Lower leg skin (tissue), 4 donors: Measurements from ENCODE around the gene ZBTB16. TPM values are rescaled to one million over a fixed set of nuclear protein-coding genes. Genes with fewer than 3 reads are reported as not detected.

Source experiments
- DNase-seq, 2 donors: peaks; one replicate each; pipeline ENCODE4 v3.0.0-alpha.2; 2019; ENCODE audit warnings: low spot score in 2 of 2
- H3K4me3 ChIP-seq: fragments of 200-600 bp; sonication (generic); 2 replicates; pipeline ENCODE4 v1.5.1; 2017; ENCODE audit warnings: mild to moderate bottlenecking, low read depth; ENCODE audit not compliant: poor library complexity, severe bottlenecking
- POLR2A ChIP-seq, 2 donors: fragments of 450-650 bp; IDR thresholded peaks; one replicate each; pipeline ENCODE4 v1.6.1; 2016 to 2017; ENCODE audit warnings: antibody characterized with exemption in 2 of 2, mild to moderate bottlenecking in 1 of 2, moderate library complexity in 1 of 2
- WGBS, 2 donors: methylation state at CpG; one replicate each; pipeline ENCODE4 v1.1.5; 2018; 5-methylcytosine and 5-hydroxymethylcytosine counted together
- intact Hi-C: fragments of 100-400 bp; cut with DNase I; formaldehyde crosslinking; loops from one replicate; pipeline ENCODE4 v1.15.0; 2023; ENCODE audit warnings: low total_unique reads
- total RNA-seq, 4 donors: library from RNA; depleted of rRNA; stranded (reverse); fragments of >200 nt; gene quantifications; one replicate each; pipeline ENCODE4 v1.1.0, GENCODE V29; 2016
- TF ChIP-seq, protein P1 (sequence below), 3 donors: fragments of 450-650 bp; IDR thresholded peaks; one replicate each; pipeline ENCODE4 v1.5.1; 2016; ENCODE audit warnings: antibody characterized with exemption in 3 of 3, mild to moderate bottlenecking in 3 of 3, moderate library complexity in 2 of 3

ZBTB16 gene
- total RNA-seq, 4 donors from 2014 or later = 167 to 369 (median 233) TPM

DNA sequence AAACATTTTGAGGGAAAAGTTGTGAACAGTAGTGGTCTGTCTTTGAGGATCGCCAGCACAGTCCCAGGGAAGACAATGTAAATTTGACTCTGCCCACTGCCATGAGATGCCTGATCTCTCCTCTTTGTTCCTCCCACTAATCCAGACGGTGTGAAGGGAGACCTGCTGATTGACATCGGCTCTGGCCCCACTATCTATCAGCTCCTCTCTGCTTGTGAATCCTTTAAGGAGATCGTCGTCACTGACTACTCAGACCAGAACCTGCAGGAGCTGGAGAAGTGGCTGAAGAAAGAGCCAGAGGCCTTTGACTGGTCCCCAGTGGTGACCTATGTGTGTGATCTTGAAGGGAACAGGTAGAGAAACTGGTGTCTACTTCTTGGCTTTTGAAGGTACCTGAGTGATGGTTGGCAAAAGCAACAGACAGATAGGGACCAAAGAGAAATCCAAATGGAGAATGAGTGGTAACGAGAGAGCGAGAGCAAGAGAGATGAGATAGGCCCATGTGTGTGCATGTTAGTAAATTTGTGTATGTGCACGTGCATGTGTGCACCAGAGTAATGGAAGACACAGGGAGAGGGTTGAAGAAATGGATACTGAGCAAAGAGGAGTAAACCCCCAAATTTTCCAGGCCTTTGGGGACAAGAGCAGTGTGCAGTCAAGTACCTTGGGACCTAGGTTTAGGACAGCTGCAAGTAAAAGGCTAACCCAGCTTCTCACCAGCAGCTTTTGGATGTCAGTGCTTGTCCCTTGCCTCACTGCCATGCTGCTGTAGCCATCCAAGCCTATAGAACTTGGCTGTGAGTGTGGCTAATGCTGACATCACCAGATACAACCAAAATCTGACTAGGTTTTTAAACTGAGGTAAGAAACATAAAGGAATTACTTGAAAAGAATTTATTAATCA, 238.5 kb downstream of the ZBTB16 start:
- intact Hi-C loops = no loop called here
- peak overlapping the region; percentile 34 for H3K4me3 ChIP-seq
- DNase-seq = no peak
- TF ChIP-seq, protein P1, sequence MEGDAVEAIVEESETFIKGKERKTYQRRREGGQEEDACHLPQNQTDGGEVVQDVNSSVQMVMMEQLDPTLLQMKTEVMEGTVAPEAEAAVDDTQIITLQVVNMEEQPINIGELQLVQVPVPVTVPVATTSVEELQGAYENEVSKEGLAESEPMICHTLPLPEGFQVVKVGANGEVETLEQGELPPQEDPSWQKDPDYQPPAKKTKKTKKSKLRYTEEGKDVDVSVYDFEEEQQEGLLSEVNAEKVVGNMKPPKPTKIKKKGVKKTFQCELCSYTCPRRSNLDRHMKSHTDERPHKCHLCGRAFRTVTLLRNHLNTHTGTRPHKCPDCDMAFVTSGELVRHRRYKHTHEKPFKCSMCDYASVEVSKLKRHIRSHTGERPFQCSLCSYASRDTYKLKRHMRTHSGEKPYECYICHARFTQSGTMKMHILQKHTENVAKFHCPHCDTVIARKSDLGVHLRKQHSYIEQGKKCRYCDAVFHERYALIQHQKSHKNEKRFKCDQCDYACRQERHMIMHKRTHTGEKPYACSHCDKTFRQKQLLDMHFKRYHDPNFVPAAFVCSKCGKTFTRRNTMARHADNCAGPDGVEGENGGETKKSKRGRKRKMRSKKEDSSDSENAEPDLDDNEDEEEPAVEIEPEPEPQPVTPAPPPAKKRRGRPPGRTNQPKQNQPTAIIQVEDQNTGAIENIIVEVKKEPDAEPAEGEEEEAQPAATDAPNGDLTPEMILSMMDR (IDR thresholded peaks at IDR 0.05) = no peak
- TF ChIP-seq POLR2A (IDR thresholded peaks at IDR 0.05) = no peak
- 81 to 89% methylated on average over 8 of the region's 8 CpGs for whole genome bisulfite sequencing, 2 donors

DNA sequence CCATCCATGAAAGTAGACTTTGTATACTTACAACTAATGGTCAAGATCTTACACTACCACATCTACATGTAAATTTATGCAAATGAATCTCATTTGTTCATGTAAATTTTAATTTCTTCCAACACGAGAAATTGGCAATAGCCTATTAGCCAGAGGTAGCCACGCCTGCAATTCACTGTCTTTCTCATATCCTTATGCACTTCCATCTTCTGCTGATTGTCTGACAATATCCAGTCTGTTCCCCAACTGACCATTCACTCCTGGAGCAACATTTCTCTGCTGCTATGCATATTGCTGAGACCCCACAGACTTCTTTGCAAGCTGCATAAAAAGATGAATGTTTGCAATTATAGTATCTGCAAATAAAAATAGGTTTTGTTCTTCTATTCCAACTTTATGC, 239.2 kb downstream of the ZBTB16 start:
- TF ChIP-seq, protein P1 (IDR thresholded peaks at IDR 0.05) = no peak
- TF ChIP-seq POLR2A (IDR thresholded peaks at IDR 0.05) = no peak
- 70 to 73% methylated on average over 2 of the region's 2 CpGs for WGBS, 2 donors
- no peak for DNase-seq
- intact Hi-C loops = no loop called here
- H3K4me3 ChIP-seq = peak overlapping the region; percentile 34

Other genes starting within 250 kb of the ZBTB16 start
- gene USP28, start 184.1 kb upstream of the ZBTB16 start, total RNA-seq = 10 to 100 TPM; 13.0 to 26.8 (median 16.4) TPM
- not detected for gene HTR3B, start 154.9 kb upstream of the ZBTB16 start, total RNA-seq
- gene HTR3A, start 84.6 kb upstream of the ZBTB16 start, total RNA-seq = under 1 TPM in 3 of 4 donors, not detected in 1; 0.15 to 0.55 (median 0.42) TPM
- 100 to 1,000 TPM; 137 to 381 (median 145) TPM for gene NNMT, start 236.7 kb downstream of the ZBTB16 start, total RNA-seq